Islet of Langerhans (tissue), 1 donor: ENCODE results near the gene NLRC3.
"Not testable (repeated sequence)": the region's sequence is repeated elsewhere in the genome, so short reads cannot be mapped to it uniquely, and the experiment has no call there.

Experiments used
- FAIRE-seq: peaks from one replicate; lab custom pipeline; 2011; peaks lifted over from hg19 to GRCh38; lab: Jason Lieb, UNC

The NLRC3 gene

GRCh38 chr16:3548445-3548844 lies 28.8 kb downstream of the NLRC3 start:
- no peak for FAIRE-seq

- FAIRE-seq = no peak
Measured at GRCh38 chr16:3546986-3547682, 30.1 kb downstream of the NLRC3 start.

GRCh38 chr16:3542601-3543373 lies 34.4 kb downstream of the NLRC3 start:
- no peak for FAIRE-seq

- no peak for FAIRE-seq
Measured at GRCh38 chr16:3541527-3542155, 35.6 kb downstream of the NLRC3 start.

GRCh38 chr16:3538222-3538621 lies 39.0 kb downstream of the NLRC3 start:
- FAIRE-seq = no peak

- FAIRE-seq = no peak
Measured at GRCh38 chr16:3536851-3537250, 40.4 kb downstream of the NLRC3 start.

- no peak for FAIRE-seq
Measured at GRCh38 chr16:3536271-3536731, 40.9 kb downstream of the NLRC3 start.

GRCh38 chr16:3534126-3534525 lies 43.1 kb downstream of the NLRC3 start:
- no peak for FAIRE-seq

- no peak for FAIRE-seq
Measured at GRCh38 chr16:3532741-3533140, 44.5 kb downstream of the NLRC3 start.

- no peak for FAIRE-seq
Measured at GRCh38 chr16:3530371-3530914, 46.8 kb downstream of the NLRC3 start.

- FAIRE-seq = no peak
Measured at GRCh38 chr16:3529175-3529574, 48.0 kb downstream of the NLRC3 start.

- no peak for FAIRE-seq
Measured at GRCh38 chr16:3528406-3528805, 48.8 kb downstream of the NLRC3 start.

- FAIRE-seq = not testable (repeated sequence)
Measured at GRCh38 chr16:3527216-3527829, 49.9 kb downstream of the NLRC3 start.

GRCh38 chr16:3525951-3526350 lies 51.3 kb downstream of the NLRC3 start:
- FAIRE-seq = no peak

GRCh38 chr16:3523281-3523680 lies 53.9 kb downstream of the NLRC3 start:
- FAIRE-seq = no peak

- no peak for FAIRE-seq
Measured at GRCh38 chr16:3520841-3521240, 56.4 kb downstream of the NLRC3 start.

GRCh38 chr16:3520413-3520812 lies 56.8 kb downstream of the NLRC3 start:
- FAIRE-seq = no peak

GRCh38 chr16:3519581-3519980 lies 57.6 kb downstream of the NLRC3 start:
- no peak for FAIRE-seq

- FAIRE-seq = no peak
Measured at GRCh38 chr16:3518986-3519348, 58.2 kb downstream of the NLRC3 start.

- FAIRE-seq = no peak
Measured at GRCh38 chr16:3518292-3518985, 58.8 kb downstream of the NLRC3 start.

GRCh38 chr16:3515897-3516296 lies 61.3 kb downstream of the NLRC3 start:
- no peak for FAIRE-seq

GRCh38 chr16:3514621-3515020 lies 62.6 kb downstream of the NLRC3 start:
- no peak for FAIRE-seq
